Right lung (tissue), 10 donors: ENCODE results near the gene TSPAN12. TPM values are rescaled to one million over a fixed set of nuclear protein-coding genes. Genes with fewer than 3 reads are reported as not detected.
"Not testable (repeated sequence)": the region's sequence is repeated elsewhere in the genome, so short reads cannot be mapped to it uniquely, and the experiment has no call there.

Source experiments
- DNase-seq, 2 donors: peaks; one replicate each; pipeline ENCODE4 v3.0.0-alpha.2; 2013
- long read RNA-seq, 8 donors: transcript quantifications; one replicate each; lab custom pipeline, GENCODE V29; 2026
- polyA plus RNA-seq, 5 donors: library from polyadenylated mRNA; unstranded; fragments of 120-200 nt; gene quantifications; one replicate each; pipeline versions ENCODE4 v1.2.1 to v1.2.3, GENCODE V29; 2013; ENCODE audit warnings: inconsistent platforms in 1 of 5, low replicate concordance in 1 of 5; ENCODE audit not compliant: insufficient read length in 5 of 5, insufficient read depth in 1 of 5

Gene TSPAN12
- polyA plus RNA-seq, result 10 to 100 TPM; 37.2 to 55.2 (median 47.0) TPM
- long read RNA-seq, donor 1, transcript TSPAN12-201 (8 exons, 2,798 nt), result major isoform, 21 of 22 reads
- long read RNA-seq, donor 1, partial matches to known transcripts, result 0 of 22 reads
- long read RNA-seq, donor 1, other reads (novel, unspliced or antisense), result 0 of 22 reads
- long read RNA-seq, donor 2, partial matches to known transcripts, result 0 of 4 reads
- long read RNA-seq, donor 2, other reads (novel, unspliced or antisense), result 0 of 4 reads
- long read RNA-seq, donor 3, transcript TSPAN12-201 (8 exons, 2,798 nt), result major isoform, 15 of 26 reads
- long read RNA-seq, donor 3, partial matches to known transcripts, result 10 of 26 reads
- long read RNA-seq, donor 3, other reads (novel, unspliced or antisense), result 0 of 26 reads
- long read RNA-seq, donor 4, transcript TSPAN12-201 (8 exons, 2,798 nt), result major isoform, 9 of 12 reads
- long read RNA-seq, donor 4, partial matches to known transcripts, result 0 of 12 reads
- long read RNA-seq, donor 4, other reads (novel, unspliced or antisense), result 0 of 12 reads
- long read RNA-seq, donor 5, transcript TSPAN12-201 (8 exons, 2,798 nt), result major isoform, 22 of 25 reads
- long read RNA-seq, donor 5, partial matches to known transcripts, result 0 of 25 reads
- long read RNA-seq, donor 5, other reads (novel, unspliced or antisense), result 0 of 25 reads
- long read RNA-seq, donor 6, transcript TSPAN12-201 (8 exons, 2,798 nt), result major isoform, 29 of 44 reads
- long read RNA-seq, donor 6, partial matches to known transcripts, result 0 of 44 reads
- long read RNA-seq, donor 6, other reads (novel, unspliced or antisense), result 14 of 44 reads
- long read RNA-seq, donor 7, transcript TSPAN12-201 (8 exons, 2,798 nt), result major isoform, 29 of 78 reads
- long read RNA-seq, donor 7, partial matches to known transcripts, result 49 of 78 reads
- long read RNA-seq, donor 7, other reads (novel, unspliced or antisense), result 0 of 78 reads
- long read RNA-seq, donor 8, result 0 reads

DNA sequence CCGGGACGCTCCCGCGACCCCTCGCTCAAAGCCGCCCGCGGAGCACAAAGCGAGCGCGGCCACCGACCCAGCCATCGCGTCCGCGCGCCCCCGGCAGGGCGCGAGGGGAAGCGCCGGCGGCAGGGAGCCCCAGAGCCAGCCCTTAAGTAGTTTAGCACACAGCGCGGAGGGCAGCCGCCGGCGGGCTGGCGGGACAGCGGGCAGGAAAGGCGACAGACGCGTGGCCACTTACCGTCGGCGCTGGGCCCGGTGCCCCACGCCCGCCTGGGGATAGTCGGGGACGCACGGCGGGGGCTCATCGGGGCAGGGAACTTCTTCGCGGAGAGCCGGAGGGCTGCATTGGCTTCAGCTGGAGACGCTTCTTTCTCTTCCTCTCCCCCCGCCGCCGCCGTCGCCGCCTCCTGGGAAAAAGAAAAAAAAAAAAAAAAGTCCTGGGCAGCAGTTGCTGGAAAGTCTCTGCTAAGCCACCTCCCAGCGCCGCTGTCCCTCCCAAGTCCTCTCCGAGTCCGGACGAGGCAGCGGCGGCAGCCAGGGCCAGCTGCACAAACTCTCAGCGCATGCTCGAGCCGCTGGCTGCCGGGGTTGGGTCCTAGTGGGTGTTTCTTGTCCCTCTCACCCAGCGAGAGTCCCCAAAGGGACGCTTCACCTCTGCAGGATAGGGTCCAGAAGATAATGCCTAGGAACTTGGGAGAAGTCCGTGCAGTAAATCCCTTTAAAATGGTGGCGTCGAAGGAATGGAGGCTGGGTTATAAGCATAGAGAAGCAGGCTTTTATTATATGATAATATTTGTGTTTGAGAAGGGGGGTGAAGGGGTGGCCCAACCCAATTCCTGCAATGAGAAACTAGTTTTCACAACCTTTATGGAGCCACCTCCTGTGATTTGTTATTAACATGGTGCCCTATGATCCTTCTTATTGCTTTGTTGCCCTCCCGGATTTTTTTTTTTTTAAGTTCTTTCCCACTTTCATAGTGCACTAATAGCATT is at the start of gene TSPAN12:
Gene TSPAN12, minus strand, starts transcription at position 557 of the 986 bp plus-strand sequence. CDS start 1,381 bp downstream, outside the sequence.
- peak; percentile 86 to 88 for DNase-seq

- DNase-seq, result no peak
These were observed 41.0 kb upstream of the TSPAN12 start for GRCh38 chr7:120898715-120899499.

DNA sequence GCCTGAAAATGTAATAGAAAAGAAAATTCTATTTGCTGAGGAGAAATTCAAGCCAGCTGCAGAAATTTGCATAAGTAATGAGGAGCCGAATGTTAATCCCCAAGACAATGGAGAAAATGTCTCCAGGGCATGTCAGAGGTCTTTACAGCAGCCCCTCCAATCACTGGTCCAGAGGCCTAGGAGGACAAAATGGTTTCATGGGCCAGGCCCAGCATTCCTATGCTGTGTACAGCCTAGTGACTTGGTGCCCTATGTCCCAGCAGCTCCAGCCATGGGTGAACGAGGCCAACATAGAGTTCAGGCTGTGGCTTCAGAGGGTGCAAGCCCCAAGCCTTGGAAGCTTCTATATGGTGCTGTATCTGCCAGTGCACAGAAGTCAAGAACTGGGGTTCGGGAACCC is 37.3 kb upstream of the TSPAN12 start:
- DNase-seq, result not testable (repeated sequence)

DNA sequence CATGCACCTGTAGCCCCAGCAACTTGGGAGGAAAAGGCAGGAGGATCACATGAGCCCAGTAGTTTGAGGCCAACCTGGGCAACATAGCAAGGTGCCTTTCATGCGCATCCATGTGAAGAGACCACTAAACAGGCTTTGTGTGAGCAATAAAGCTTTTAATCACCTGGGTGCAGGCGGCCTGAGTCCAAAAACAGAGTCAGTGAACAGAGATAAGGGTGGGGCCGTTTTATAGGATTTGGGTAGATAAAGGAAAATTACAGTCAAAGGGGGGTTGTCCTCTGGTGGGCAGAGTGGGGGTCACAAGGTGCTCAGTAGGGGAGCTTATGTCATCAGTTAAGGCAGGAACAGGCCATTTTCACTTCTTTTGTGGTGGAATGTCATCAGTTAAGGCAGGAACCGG is 27.7 kb upstream of the TSPAN12 start:
- DNase-seq, result not testable (repeated sequence)

- no peak for DNase-seq
These were observed 19.8 kb upstream of the TSPAN12 start for GRCh38 chr7:120877701-120878100.

DNA sequence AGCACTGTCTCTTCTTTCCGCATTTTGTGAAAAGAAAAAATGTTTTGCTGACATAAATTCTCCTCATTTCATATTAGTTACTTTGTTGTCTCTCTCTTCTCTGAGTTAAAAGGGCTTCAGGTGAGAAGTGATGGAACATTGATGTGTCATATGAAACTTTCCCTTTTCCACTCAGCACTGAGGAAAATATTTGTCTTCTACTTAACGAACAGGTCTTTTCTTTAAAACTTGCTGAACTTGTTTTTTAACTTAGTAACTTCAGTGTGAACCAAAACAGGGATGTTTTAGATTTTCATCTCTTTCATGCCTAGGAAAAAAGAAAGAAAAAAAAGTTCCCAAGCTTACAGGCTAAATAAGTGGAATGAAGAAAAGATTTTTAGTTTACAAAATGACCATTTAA is 19.0 kb upstream of the TSPAN12 start:
- DNase-seq, result no peak

- no peak for DNase-seq
These were observed 16.8 kb upstream of the TSPAN12 start for GRCh38 chr7:120874722-120875121.

DNA sequence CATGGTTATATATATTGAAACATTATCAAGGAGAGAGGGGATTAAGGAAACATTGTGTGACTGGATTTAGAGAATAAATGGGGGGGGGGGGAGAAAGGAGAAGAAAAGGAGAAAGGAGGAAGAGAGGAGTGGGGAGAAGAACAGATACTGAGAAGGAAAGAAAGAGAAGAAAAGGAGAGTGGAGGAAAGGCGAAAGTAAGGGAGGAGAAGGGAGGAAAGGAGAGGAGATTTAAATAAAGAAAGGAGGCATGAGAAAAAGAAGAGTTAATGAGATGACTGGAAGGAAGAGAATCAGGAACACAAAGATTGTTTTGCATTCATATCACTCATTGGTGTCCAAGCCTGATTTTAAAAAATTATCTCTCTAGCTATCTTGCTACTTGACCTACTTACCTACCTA is 16.1 kb upstream of the TSPAN12 start:
- DNase-seq, result no peak

- DNase-seq, result no peak
These were observed 15.5 kb upstream of the TSPAN12 start for GRCh38 chr7:120873401-120873800.

GRCh38 chr7:120869700-120870099 is 11.8 kb upstream of the TSPAN12 start:
- no peak for DNase-seq

- no peak for DNase-seq
These were observed 10.0 kb upstream of the TSPAN12 start for GRCh38 chr7:120867932-120868331.

GRCh38 chr7:120865191-120865981 is 7.4 kb upstream of the TSPAN12 start:
- DNase-seq, result no peak

DNA sequence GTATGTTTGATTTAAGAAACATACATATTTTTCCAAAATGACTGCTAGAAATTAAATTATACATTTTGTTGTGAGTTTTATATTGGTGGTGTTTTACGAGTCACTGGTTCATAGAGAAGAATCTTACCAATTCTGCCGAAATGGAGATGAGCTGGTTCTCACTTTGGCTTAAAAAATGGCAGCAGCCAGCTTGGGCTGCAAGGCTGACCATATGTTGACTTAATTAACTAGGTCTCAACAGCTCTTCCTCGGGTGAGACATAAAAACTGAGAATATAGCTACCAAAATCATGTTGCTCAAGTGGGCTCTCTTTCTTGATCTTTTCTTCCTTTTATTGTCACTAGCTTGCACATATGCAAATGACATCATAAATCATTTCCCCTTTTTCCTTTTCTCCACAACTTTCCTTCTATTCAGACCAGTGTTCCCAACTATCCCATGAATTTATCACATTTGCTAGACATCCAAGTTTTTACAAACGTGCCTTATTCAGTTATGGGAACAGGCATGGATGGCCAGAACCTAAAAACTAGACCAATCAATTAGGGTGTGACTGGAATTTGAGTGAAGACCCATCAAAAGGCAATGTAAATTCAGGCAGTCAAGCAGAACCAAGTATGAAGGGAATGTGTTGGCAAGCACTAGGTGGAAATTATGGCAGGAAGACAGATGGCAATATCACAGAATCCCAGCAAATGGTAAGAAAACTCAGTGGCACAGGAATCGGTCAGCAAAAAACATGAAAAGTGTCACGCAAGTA is 6.4 kb upstream of the TSPAN12 start:
- DNase-seq, result no peak

DNA sequence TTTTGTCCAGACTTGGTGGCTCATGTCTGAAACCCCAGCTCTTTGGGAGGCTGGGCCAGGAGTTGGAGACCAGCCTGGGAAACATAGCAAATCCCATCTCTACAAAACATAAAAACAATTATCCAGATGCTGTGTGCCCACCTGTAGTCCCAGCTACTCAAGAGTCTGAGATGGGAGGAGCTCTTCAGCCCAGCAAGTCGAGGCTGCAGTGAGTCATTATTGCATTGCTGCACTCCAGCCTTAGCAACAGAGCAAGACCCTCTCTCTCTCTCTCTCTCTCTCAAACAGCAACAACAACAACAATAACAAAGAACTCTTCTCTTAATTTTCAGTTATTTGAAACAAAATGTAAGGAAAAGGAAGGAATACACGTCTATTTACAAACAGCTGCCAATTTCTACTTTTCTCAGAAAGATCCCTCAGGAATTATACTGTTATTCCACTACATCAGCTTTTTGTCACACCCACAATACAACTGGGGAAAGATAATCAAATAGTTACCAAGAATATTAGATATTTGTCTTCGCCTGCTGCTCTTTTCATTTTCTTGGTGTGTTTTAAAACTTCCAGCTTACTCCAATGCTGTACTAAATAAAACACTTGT is 5.1 kb upstream of the TSPAN12 start:
- DNase-seq, result no peak

- DNase-seq, result no peak
These were observed 2.2 kb upstream of the TSPAN12 start for GRCh38 chr7:120860156-120860555.

- DNase-seq, result no peak
These were observed 1.5 kb upstream of the TSPAN12 start for GRCh38 chr7:120859459-120859858.

DNA sequence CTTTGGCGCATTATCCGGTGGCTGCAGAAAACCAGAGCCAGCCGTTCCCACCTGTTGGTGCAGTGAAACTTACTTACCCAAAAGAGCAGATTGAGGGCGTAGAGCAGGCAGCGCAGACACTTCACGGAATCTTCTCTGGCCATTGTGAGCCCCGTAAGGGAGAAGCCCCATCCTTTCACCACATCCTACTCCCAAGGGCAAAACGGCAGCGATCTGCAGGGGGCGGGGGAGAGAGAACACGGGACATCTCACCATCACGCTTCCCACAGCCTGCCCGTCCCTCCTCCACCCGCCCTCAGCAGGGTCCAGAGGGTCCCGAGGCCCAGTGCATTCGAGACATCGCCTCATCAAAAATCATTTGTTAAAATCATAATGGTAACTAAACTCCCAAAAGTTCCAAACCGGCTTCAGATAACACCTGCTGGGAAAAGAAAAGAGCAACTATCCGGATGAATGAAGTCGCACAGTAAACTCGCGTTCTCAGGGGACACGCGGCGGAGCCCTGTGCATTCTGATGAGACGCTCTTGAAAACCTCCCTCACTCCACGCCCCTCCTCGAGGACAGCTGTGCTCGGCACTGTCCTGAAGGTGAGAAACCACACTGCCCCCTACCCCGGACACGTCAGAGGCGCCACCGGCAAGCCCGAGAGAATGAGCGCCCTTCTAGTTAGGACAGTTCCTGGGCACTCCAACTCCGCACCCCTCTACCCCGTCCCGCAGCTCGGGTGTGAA is 1.2 kb downstream of the TSPAN12 start:
- peak; percentile 29 to 30 for DNase-seq

GRCh38 chr7:120856198-120856597 is 1.7 kb downstream of the TSPAN12 start:
- DNase-seq, result no peak
